ENCODE measurements around the gene HLTF.

The HLTF gene

GRCh38 chr3:149085828-149086231 is 503 bp downstream of the HLTF start:
- DNase-seq (ENCODE audit: extremely low read depth, low read depth): no peak
- no peak for TF ChIP-seq CTCF (IDR thresholded peaks at IDR 0.05; ENCODE audit: low read depth, low read length)

GRCh38 chr3:149081772-149082171 is 4.6 kb downstream of the HLTF start:
- no peak for TF ChIP-seq CTCF (IDR thresholded peaks at IDR 0.05; ENCODE audit: low read depth, low read length)
- no peak for DNase-seq (ENCODE audit: extremely low read depth, low read depth)

- no peak for DNase-seq (ENCODE audit: extremely low read depth, low read depth)
- TF ChIP-seq CTCF (IDR thresholded peaks at IDR 0.05; ENCODE audit: low read depth, low read length): no peak
Observed at GRCh38 chr3:149080699-149081091, 5.6 kb downstream of the HLTF start.

GRCh38 chr3:149080011-149080698 is 6.2 kb downstream of the HLTF start:
- TF ChIP-seq CTCF (IDR thresholded peaks at IDR 0.05; ENCODE audit: low read depth, low read length): no peak
- no peak for DNase-seq (ENCODE audit: extremely low read depth, low read depth)

GRCh38 chr3:149077628-149078027 is 8.7 kb downstream of the HLTF start:
- DNase-seq (ENCODE audit: extremely low read depth, low read depth): no peak
- no peak for TF ChIP-seq CTCF (IDR thresholded peaks at IDR 0.05; ENCODE audit: low read depth, low read length)

GRCh38 chr3:149067883-149068282 is 18.4 kb downstream of the HLTF start:
- no peak for TF ChIP-seq CTCF (IDR thresholded peaks at IDR 0.05; ENCODE audit: low read depth, low read length)
- no peak for DNase-seq (ENCODE audit: extremely low read depth, low read depth)

- TF ChIP-seq CTCF (IDR thresholded peaks at IDR 0.05; ENCODE audit: low read depth, low read length): no peak
- no peak for DNase-seq (ENCODE audit: extremely low read depth, low read depth)
Observed at GRCh38 chr3:149061776-149062175, 24.6 kb downstream of the HLTF start.
